ENCODE results near the gene KCTD18.

KCTD18 gene

DNA sequence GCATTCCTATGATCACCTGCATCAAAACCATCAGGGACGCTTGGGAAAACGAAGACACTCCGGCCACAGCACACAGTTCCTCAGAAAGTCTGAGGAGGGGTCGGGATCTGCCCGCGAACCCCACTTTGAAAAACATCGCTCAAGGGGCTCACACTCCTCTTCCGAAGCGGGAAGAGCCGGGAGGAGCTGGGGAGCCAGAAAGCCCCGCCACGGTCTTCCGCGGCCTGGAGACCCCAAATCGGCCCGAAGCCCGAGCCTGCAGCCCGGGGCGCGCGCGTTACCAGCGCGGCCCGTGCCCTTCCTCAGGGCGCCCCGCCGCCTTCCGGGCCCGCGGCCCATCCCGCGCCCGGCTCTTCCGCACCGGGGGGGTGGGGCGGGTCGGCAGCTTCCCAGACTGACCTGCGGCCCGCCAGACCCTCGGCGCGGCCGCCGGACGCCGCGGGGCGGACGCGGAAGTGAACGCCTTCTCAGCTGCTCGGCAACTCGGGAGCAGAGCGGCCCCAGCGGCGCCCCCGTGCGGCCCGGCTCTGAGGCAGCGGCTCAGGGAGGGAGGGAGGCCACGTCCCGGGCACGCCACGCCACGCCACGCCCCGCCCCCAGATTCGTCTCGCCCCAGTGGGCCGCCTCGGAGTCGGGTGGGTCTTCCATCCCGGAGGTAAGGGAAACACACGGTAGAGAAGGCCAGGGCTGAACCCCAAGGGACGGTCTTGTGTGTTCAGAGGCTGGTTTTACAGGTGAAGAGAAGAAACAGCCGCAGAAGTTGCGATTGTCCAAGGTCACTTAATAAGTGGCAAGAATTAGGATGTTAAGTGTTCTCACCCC lies at the start of gene KCTD18:
KCTD18 (minus strand) TSS at position 457 of the 822 bp plus-strand sequence. CDS start 3,052 bp downstream, outside the sequence.
- peak; percentile 90 for DNase-seq

GRCh38 chr2:200540793-200541192 lies 30.9 kb upstream of the KCTD18 start:
- DNase-seq = no peak

DNA sequence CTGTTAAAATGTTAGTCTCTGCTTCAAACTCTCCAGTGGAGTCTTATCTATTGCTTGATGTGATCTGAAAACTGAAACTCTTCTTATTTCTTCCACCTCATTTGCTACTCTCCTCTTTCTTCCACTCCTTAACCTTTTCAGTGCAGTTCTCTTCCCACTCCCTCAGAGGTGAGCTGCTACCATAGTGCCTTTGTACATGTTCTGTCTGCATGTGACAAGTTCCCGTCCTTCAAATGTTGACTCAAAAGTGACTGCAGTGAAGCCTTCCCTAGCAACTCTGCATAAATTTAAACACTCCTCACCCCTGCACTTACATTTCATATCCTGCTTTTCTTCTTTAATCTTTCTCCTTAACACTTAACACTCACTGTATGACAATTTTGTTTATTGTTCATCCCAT lies 28.3 kb upstream of the KCTD18 start:
- DNase-seq = no peak

GRCh38 chr2:200534572-200534971 lies 24.7 kb upstream of the KCTD18 start:
- DNase-seq = no peak

DNA sequence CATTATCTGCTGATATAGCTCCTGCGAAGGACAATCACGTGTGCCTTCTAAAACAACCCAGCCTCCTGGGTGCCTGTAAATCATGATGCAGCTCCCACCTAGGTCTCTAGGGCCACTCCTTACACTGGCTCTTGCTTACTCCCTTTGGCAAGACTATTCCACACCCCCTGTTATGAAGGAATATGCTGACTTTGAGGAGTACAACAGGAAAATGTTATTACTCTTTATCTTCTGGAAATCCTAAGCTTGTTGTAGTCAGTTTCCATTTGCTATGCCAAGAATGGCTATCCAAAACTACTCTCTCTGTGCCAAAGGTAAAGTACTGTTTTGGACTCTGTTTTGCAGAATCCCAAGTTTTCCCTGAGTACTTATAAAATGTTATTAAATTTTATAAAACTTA lies 23.9 kb upstream of the KCTD18 start:
- DNase-seq = no peak

DNA sequence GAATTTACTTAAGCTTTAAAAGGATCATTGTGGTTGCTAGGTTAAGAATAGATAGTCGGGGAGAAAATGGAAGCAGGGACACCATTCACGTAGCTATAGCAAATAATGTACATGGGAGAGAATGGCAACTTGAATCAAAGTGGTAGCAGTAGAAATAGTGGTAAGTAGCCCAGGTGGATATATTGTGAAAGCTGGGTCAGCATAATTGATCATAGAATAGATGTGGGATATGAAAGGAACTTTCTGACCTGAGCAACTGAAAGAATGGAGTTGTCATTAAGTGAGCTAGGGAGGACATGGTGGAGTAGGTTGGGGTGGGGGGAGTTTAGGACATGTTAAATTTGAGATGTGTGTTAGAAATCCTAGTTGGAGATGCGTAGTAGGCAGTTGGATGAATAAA lies 18.4 kb upstream of the KCTD18 start:
- no peak for DNase-seq

- DNase-seq = peak; percentile 99
These were observed 16.2 kb upstream of the KCTD18 start, which contains the start of gene SGO2 for GRCh38 chr2:200525882-200526651. TSS of gene SGO2 (plus strand) at chr2:200526207. CDS start at chr2:200532976, 6,769 bp downstream.

DNA sequence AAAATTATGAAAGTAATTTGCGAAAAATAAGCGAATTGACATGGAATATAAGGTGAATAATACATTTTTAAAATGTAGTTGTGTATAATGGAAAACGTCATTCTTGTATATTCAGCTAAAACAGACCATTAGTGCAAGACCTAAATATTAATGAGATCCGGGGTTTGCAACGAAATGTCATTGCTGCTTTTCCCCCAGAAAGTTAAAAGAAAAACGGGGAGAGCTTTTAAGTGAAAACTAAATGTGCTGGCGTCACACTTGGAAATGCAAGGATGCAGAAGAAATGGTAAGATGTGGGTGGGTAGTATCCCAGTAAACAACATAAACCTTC lies 15.6 kb upstream of the KCTD18 start:
- no peak for DNase-seq

DNA sequence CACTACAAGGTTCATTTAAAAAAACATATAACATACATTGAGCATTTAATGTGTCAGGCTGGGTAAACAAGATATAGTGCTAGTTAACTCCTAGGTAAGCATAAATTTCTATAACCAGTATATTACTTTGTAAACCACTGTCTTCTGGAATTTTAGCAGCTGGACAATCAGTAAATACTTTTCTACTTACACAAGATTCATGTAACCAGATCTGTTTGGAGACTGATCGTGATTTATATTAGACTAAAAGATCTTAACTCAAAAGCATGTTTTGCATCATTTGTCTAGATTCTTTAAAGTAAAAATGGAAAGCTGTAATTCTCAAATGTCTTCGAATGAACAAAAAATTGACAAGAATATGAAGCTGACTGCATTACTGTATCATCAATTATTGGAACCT lies 15.2 kb upstream of the KCTD18 start:
- DNase-seq = no peak

GRCh38 chr2:200523604-200524003 lies 13.7 kb upstream of the KCTD18 start:
- DNase-seq = no peak

GRCh38 chr2:200523158-200523557 lies 13.3 kb upstream of the KCTD18 start:
- DNase-seq = no peak

DNA sequence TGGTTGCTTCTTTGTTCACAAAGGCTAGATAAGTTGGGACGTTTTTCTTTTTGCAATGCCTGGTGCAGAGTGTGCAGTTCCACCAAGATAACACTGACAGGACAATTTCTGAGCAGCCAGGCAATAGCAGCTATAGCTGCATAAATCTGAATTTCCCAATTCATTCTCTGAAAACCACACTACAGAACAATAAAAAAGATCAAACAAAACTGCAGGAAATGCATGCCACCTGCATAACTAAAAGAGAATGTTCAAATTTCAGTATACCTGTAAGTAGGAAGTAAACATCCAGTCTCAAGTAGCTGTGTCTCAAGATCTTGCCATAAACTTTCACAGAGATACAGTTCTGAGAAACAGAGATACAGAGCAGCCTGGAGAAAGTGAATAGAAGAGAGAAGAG lies 5.3 kb upstream of the KCTD18 start:
- no peak for DNase-seq

DNA sequence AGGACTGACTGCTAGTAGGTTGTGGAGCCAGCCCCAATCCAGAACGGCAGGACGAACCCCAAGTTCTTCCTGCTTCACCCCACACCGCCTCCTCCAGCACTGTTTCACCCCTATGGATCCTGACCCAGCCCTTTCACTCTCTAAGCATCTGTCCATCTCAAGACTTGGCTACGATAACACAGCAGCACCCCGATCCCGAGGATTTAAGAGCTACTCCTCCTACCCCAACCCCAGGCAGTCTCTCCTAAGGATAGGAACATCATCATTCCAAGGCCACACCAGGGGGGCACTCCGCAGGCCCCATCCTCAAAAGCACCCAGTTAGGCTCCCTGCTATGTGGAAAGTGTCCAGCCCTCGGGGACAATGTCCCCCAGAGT lies 645 bp downstream of the KCTD18 start:
- peak; percentile 35 for DNase-seq

GRCh38 chr2:200507179-200507578 lies 2.7 kb downstream of the KCTD18 start:
- DNase-seq = no peak

DNA sequence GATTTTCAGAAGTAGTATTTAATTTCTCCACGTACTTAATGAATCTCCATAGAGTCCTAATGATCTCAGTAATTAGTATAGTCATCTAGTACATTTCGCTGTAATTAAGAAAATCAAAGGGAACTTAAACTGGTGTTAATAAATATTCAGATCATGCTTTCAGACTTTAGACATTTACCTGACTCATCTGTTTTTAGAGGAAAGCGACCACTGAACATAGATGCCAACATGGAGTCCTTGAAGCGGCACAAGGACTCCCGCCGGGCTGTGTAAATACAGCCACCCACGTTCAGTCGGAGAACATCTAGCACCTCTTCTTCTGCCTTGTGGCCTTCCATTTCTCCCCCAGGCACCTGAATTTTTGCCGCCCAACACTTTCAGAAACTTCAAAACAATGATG lies 3.2 kb downstream of the KCTD18 start:
- DNase-seq = no peak

DNA sequence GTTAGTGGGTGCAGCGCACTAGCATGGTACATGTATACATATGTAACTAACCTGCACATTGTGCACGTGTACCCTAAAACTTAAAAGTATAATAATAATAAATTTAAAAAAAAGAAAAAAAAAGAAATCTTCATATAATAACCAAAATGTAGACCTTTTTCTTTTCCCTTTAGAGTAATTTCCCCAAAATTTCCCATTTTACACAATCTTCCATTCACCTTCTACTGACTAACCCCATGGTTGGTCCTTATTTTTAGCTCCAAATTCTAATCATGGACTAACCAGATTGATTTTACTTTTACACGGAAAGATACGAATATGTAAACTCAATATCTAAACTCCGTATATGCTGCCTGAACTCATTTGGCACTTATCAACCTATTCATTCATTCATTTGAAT lies 7.7 kb downstream of the KCTD18 start:
- no peak for DNase-seq

DNA sequence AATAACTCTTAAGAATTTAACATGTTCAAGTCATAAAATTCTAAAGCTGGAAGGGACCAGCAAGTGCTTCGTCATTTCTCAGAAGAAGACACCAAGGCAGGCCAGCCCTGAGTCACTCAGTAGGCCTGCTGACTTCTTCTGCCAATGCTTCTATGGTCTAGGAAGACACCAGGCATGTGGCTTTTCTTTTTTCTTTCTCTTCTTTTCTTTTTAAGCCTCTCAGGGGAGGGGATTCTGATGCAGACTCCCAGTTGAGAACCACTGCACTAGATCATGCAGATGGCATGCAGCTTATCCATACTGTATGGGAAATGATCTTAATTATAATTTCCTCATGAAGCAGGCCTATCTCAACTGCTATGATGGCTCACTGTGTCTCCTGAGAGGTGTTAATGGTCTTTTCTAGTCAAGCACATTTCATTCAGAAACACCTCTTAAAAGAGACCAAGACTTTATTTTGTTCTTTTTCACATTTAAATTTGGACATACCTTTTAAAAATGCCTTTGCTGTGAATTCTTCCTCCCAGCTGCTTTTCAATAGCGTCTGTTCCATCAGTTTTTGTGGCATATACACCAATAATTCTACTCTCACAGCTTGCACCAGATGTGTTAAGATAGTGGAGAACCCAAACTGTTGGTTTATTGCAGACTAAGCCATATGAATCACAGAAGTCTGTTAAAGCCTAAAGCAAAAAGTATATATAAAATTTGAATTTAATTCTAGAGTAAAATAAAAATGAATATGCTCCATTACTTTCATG lies 11.3 kb downstream of the KCTD18 start:
- DNase-seq = no peak

DNA sequence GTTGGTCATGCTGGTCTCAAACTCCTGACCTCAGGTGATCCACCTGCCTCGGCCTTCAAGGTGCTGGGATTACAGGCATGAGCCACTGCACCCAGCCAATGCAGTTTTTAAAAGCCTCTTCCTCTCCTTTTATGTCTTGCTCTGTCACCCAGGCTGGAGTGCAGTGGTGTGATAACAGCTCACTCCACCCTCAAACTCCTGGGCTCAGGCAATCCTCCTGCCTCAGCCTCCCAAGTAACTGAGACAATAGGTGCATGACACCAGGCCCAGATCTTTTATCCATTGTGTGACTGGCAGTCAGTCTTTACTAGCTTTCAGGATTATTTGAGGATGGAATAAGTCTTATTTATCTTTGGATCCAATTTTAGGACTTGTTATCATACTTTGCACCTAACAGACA lies 13.2 kb downstream of the KCTD18 start:
- DNase-seq = no peak

DNA sequence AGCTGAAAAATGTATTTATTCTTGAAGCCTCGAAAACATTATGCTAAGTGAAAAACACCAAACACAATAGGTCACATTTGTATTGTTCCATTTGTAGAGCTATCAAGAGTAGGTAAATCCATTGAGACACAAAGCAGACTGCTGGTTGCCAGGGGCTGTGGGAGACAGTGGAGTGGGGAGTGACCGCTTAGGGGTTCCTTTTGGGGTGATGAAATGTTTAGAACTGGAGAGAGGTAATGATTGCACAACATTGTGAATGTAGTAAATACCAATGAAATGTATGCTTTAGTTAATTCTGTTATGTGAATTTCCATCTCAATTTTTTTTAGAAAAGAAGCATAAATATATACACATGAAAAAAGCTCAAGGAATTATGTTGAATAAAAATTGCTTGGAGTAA lies 15.8 kb downstream of the KCTD18 start:
- no peak for DNase-seq

- DNase-seq = no peak
These were observed 17.2 kb downstream of the KCTD18 start for GRCh38 chr2:200492656-200493055.

GRCh38 chr2:200490001-200490400 lies 19.9 kb downstream of the KCTD18 start:
- DNase-seq = no peak

GRCh38 chr2:200488169-200488568 lies 21.7 kb downstream of the KCTD18 start:
- DNase-seq = no peak

- DNase-seq = no peak
These were observed 23.3 kb downstream of the KCTD18 start for GRCh38 chr2:200486529-200486928.

GRCh38 chr2:200484934-200485333 lies 24.9 kb downstream of the KCTD18 start:
- DNase-seq = no peak
